Measurements from ENCODE around the gene CHPF2.

The CHPF2 gene

GRCh38 chr7:151232091-151232916 is at the start of gene CHPF2:
CHPF2 (plus strand) TSS chr7:151232483; CDS start chr7:151234012, 1,529 bp downstream.
- DNase-seq, result peak; percentile 92

GRCh38 chr7:151185762-151186639 is 46.3 kb upstream of the CHPF2 start:
- DNase-seq, result no peak

- DNase-seq, result no peak
Observed at GRCh38 chr7:151186640-151187408, 45.5 kb upstream of the CHPF2 start, which contains the start of gene ASB10. ASB10 (minus strand) TSS chr7:151187250; CDS start chr7:151187130, 120 bp downstream.

GRCh38 chr7:151187409-151188251 is 44.7 kb upstream of the CHPF2 start:
- DNase-seq, result no peak

- no peak for DNase-seq
Observed at GRCh38 chr7:151188252-151188542, 44.1 kb upstream of the CHPF2 start.

- DNase-seq, result no peak
Observed at GRCh38 chr7:151189038-151189437, 43.2 kb upstream of the CHPF2 start.

- no peak for DNase-seq
Observed at GRCh38 chr7:151191544-151191943, 40.7 kb upstream of the CHPF2 start.

GRCh38 chr7:151192002-151192539 is 40.2 kb upstream of the CHPF2 start:
- DNase-seq, result no peak

- no peak for DNase-seq
Observed at GRCh38 chr7:151193203-151193978, 38.9 kb upstream of the CHPF2 start.

- no peak for DNase-seq
Observed at GRCh38 chr7:151194188-151194587, 38.1 kb upstream of the CHPF2 start.

GRCh38 chr7:151195616-151196450 is 36.5 kb upstream of the CHPF2 start:
- no peak for DNase-seq

GRCh38 chr7:151197932-151198331 is 34.4 kb upstream of the CHPF2 start:
- DNase-seq, result no peak

GRCh38 chr7:151198945-151199848 is 33.1 kb upstream of the CHPF2 start:
- no peak for DNase-seq

GRCh38 chr7:151201344-151201743 is 30.9 kb upstream of the CHPF2 start:
- no peak for DNase-seq

GRCh38 chr7:151201751-151202150 is 30.5 kb upstream of the CHPF2 start:
- no peak for DNase-seq

GRCh38 chr7:151202836-151203235 is 29.4 kb upstream of the CHPF2 start:
- no peak for DNase-seq

- DNase-seq, result no peak
Observed at GRCh38 chr7:151204383-151205032, 27.8 kb upstream of the CHPF2 start.

GRCh38 chr7:151205730-151206129 is 26.6 kb upstream of the CHPF2 start:
- no peak for DNase-seq
